COLO829 (cell line): Measurements from ENCODE around the gene ITPR2.
"Not testable (repeated sequence)": the region's sequence is repeated elsewhere in the genome, so short reads cannot be mapped to it uniquely, and the experiment has no call there.

Source experiments
- DNase-seq: peaks from one replicate; pipeline ENCODE4 v3.0.0; 2012; ENCODE audit warnings: low spot score

The ITPR2 gene

DNA sequence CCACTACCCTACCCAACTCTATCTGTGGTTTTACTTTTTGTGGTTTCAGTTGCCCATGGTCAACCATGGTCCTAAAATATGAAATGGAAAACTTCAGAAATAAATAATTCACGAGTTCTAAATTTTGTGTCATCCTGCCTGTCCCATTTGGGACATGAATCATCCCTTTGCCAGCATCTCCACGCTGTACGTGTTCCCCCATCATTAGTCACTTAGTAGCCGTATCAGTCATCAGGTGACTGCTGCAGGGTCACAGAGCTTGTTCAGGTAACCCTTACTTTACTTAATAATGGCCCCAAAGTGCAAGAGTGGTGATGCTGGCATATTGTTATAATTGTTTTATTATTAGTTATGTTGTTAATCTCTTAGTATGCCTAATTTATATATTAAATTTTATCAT is 209.9 kb downstream of the ITPR2 start:
- no peak for DNase-seq

DNA sequence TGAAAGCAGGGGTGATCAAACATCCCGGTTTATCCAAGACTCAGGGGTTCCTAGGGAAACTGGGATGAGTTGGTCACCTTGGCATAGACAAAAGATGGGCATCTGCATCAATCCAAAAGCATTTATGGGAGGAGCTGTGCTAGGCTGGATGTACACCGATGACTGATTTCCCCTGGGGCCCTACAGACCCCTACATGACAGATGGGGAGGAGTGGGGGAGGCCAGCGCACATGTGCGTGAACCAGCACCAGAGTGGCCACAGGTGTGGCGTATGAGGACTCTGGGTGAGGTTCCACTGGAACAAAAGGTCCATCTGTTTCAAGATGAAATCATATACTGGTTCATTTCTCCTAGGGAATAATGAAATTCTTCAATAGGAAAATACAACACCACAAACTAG is 210.4 kb downstream of the ITPR2 start:
- no peak for DNase-seq

GRCh38 chr12:26621932-26622331 is 211.1 kb downstream of the ITPR2 start:
- DNase-seq, result no peak

DNA sequence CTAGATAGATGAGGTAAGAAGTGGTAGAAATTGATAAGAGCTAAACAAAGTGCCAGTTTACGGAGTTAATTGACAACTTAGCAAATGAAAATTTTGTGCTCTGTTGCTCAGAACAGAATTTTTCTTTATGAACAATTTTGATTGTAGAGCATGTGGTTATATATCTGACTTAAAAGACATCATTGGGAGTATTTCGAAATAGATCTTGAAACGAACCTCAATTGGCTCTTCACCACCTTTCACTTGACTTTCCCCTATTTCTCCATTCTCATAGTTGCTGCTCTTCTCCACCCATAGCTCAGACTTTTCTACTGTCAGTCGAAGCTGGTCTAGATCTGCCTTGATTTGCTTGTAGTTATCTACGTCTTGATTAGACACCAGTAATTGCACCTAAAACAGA is 212.1 kb downstream of the ITPR2 start:
- no peak for DNase-seq

- DNase-seq, result no peak
These were observed 215.5 kb downstream of the ITPR2 start for GRCh38 chr12:26617513-26617912.

DNA sequence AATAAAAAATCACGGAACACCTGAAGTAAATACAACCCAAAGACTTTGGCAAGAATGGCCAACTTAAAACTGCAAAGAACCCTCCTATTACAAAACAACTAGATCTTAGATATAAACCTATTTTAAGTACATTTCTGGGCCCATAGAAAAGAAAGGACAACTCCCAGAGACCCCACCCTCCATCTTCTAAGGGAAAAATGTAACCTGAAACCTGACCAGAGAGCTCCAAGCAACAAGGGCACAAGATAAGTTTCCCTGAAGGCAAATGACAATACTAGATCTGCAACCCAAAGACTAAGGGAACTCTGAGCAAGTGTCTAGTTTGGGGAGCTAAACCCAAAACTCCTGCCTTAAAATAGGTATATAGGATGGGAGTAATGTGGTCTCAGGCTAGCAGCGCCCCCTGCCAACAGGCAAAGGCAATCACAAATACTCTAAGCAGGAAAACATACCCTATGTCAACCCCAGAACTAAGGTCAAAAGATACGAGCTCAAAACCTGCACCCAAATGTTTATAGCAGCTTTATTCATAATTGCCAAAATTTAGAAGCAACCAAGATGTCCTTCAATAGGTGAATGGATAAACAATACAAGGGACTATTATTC is 218.9 kb downstream of the ITPR2 start:
- DNase-seq, result no peak

- DNase-seq, result no peak
These were observed 220.8 kb downstream of the ITPR2 start for GRCh38 chr12:26612203-26612602.

- no peak for DNase-seq
These were observed 221.4 kb downstream of the ITPR2 start for GRCh38 chr12:26611598-26611997.

DNA sequence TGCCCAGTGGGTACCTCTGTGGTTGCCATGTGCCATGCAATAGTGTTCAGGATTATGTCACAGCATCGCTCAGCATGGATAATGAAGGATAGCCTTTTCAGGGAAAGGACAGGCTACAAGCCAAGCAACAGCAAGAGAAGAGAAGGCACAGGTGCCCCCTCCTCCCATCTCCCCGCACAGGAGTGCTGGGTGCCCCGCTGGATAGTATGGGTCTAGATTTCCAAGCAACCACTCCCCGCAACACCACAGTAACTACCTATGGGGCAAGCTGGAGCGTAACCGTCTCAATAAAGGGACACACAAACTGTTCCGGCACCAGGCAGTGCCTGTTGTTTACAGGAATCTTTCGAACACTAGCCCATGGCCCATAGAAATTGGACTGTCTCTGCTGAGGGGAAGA is 222.2 kb downstream of the ITPR2 start:
- DNase-seq, result no peak

DNA sequence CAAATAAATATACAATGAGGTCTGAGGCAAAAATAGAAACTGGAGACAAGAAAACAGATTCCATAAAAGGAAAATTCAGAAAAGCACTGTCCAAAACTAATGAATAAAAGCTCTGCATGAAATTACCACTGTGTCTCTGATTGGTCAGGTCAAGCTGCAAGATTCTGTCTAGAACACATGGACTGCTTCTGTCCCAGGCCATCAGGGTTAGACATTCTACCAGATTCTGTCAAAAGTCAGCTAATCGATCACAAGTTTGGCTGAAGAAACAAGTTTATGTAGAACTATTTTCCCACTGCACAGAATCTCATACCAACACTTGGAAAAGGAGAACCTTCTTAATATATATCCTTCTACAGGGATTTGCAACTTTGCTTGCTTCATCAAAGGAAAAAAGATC is 223.0 kb downstream of the ITPR2 start:
- no peak for DNase-seq

DNA sequence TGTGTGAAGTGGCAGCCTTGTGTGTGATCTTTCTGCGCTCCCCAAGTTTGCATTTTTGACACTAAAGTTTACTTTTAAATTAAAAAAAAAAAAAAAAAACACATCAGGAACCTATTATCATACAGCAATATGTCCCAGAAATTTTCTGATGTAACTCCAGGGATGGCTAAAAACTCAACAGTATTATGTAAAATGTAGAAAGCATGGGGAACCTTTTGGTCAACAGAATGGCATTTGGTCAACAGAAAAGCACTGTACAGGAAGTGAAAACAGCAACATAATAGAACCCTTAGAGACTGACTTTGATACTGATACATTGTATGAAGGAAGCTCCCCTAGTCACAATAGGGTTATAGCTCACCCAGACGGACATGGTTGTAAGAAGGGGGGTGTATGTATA is 224.3 kb downstream of the ITPR2 start:
- no peak for DNase-seq

- no peak for DNase-seq
These were observed 224.7 kb downstream of the ITPR2 start for GRCh38 chr12:26608273-26608672.

- DNase-seq, result no peak
These were observed 226.1 kb downstream of the ITPR2 start for GRCh38 chr12:26606911-26607310.

DNA sequence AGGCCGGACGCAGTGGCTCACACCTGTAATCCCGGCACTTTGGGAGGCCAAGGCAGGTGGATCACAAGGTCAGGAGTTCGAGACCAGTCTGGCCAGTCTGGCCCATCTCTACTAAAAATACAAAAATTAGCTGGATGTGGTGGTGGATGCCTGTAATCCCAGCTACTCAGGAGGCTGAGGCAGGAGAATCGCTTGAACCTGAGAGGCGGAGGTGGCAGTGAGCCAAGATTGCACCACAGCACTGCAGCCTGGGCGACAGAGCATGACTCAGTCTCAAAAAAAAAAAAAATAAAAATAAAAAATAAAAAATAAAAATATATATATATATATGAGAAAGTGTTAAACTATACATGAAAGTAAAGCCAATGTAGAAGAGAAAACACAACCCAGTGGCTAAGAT is 228.2 kb downstream of the ITPR2 start:
- DNase-seq, result not testable (repeated sequence)

DNA sequence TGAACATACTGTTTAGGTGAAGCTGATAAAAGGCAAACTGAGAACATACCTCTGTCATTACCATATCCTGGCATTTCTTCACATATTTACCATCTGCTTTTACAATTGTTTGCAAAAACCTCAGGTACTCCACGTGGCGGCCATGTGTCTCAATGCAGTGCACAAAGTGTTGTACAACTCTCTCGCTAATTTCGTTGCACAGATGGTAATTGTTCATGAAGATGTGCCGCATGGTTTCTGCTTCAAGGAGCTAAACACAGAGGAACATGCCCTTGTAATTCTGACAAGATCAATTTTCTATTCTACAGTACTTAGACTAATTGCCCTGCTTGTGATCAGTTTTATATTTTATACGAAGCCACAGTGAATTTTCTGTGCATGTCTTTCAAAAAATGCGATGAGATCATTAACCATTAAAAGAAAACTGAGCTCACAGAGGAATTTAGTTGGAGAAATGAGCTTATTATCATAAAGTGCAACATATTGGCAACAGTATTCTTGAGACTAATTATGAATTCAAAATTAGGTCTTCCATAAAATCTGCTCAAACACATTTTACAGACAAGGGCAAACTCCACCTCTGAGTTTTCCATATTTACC is 233.8 kb downstream of the ITPR2 start:
- DNase-seq, result no peak

GRCh38 chr12:26595806-26596205 is 237.2 kb downstream of the ITPR2 start:
- no peak for DNase-seq

DNA sequence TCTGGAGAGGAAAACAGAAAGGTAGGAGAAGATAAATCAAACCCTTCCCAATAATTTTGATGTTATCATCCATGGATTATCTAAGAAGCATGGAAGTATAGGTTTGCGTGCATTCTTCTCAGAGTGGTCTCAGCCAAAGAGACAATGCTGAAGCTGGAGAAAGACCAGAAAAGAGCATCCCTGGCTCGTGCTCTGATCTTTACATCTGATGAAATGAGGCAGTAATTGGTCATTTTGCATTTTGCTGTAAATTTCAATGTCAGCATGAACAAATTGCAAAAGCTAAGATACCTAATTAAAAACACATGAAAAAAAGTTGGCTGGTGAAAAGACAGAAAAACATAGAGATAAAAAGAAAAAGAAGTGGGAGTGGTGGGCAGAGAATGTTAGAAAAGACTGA is 252.4 kb downstream of the ITPR2 start:
- no peak for DNase-seq

DNA sequence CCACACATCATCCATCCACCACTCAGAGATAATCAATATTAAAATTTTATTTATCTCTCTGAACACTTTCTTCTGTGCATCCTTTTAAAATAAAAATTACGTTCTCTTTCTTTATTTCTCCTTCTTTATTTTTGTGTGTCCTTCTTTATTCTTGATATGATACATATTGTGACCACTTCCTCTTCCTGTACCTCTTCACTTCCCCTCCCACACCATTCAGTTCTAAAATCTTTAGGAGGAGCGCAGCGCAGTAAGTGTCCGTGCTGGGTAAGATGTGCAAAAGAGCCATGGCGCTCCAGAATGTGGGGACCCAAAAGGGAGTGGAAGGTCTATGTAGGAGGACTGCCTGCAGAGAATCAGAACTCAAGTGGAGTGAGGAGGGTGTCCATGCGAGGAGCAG is 256.7 kb downstream of the ITPR2 start:
- DNase-seq, result no peak

DNA sequence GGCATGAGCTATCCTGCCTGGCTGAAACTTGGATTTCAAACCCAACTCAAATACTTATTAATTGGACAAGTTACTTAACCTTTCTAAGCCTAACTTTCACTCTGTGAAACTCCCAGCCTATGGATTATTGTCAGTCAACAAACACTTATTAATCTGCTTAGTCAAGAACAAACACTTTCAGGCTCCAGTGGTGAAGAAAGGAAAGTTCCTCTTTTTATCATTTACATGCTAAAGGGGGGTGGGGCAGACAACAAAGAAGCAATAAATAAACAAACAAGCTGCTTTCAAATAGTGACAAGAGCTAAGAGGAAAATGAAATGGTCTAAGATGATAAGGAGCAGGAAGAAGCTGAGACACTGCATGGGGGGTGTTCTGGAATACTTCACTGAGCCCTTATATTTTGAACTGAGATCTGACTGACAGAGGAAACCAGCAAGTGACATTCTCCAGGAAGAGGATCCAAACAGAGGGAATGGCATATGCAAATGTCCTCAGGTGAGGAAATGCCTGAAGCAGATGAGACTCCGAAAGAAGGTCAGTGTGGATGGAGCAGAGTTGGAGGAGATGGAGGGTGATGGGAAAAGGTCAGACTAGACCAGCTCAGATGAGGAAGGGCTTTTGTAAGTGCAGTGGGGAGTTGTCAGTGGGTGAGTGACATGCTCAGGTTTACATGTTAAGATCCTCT is 259.6 kb downstream of the ITPR2 start:
- no peak for DNase-seq

- DNase-seq, result no peak
These were observed 260.9 kb downstream of the ITPR2 start for GRCh38 chr12:26572137-26572536.

DNA sequence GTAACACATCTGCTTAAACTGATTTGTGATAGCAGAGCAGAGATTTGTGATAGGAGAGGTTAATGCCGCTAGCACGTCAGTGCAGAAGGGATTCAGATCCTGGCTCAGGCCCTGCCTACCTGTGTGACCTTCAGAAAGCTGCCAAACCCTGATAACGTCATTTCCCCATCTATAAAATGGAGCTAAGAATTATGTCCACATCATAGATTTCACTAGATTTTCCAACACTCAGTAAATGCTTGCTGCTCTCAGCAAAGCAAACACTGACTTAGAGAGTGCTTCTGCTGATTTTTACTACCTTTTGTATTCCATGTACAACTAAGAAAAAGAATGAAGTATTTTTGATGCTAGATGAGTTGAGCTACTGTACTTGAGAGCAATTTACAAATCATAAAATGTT is 261.4 kb downstream of the ITPR2 start:
- no peak for DNase-seq

GRCh38 chr12:26567126-26567525 is 265.9 kb downstream of the ITPR2 start:
- DNase-seq, result peak; percentile 54

DNA sequence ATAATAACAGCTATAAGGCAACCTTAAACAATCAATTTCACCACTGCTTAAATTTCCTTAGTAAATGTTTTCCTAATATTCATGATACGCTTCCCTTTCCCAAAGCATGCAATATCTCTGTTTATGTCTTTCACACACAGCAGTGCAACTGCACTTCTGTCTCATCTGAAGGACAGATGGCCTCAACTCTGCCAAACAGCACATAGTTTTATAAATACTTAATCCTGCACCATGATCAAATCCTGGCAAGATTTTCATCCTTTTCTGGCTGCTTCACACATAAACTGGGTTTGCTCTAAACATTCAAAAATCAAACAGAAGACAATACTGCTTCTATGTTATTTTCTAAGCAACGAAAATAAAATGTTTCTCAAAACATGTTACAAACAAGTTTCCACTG is 266.3 kb downstream of the ITPR2 start:
- no peak for DNase-seq

DNA sequence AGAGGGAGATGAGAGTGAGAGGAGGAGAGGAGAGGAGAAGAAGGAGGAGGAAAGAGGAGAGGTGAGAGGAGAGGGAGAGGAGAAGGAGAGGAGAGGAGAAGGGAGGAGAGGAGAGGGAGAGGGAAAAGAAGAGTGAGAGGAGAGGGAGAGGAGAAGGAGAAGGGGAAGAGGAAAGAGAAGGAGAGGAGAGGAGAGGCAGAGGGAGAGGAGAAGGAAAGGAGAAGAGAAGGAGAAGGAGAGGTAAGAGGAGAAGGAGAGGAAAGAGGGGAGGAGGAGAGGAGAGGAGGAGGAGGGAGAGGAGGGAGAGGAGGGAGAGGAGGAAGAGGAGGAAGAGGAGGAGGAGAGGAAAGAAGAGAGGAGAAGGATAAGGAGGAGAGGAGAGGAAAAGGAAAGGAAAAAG is 266.8 kb downstream of the ITPR2 start:
- no peak for DNase-seq
